ENCODE data around the gene CHCHD3. TPM values are rescaled to one million over a fixed set of nuclear protein-coding genes. Genes with fewer than 3 reads are reported as not detected.

CHCHD3 gene
- total RNA-seq, 1 experiment from 2014 or later = 102 TPM

DNA sequence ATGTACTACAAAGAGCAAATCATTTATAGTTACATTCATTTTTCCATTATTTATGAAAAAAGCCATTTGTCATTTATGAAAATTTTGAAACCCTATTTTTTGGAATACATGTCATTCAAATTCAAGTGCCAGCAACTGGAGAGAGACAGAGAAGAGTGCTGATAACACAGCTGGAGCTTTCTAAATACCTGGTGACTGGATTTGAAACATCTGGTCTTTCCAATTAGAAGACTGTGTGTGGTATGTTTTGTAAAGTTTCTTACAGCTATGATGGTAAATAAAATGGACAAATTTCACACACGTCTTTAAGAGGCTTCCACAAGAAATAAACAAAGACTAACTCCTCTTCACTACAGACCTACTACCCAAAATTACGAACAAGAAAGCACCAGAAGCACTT, 56.8 kb downstream of the CHCHD3 start:
- Histone ChIP-seq H3K9me3 (no peaks in the 10 kb centered on the region), H3K36me3 (ENCODE audit: control insufficient read depth, insufficient read depth, low read length) (no peaks in the 10 kb centered on the region), H3K4me1 (no peaks in the 10 kb centered on the region), H3K4me3 (ENCODE audit: low read depth, low read length) (no peak overlapping the region), H3K27me3 (replicated peaks; ENCODE audit: control insufficient read depth, insufficient read depth, low read length) (no peaks in the 10 kb centered on the region; the same call in 1 of the 2 replicates)
- Mint-ChIP-seq H3K9me3 (ENCODE audit: unreplicated experiment) (no peaks in the 10 kb centered on the region), H3K36me3 (ENCODE audit: insufficient read depth, unreplicated experiment) (peaks cover 13% of the 10 kb centered on the region), H3K4me3 (ENCODE audit: unreplicated experiment) (no peak overlapping the region), H3K4me1 (ENCODE audit: low read depth, unreplicated experiment) (no peaks in the 10 kb centered on the region), H3K27me3 (ENCODE audit: insufficient read depth, unreplicated experiment) (no peaks in the 10 kb centered on the region), H3K27ac (ENCODE audit: unreplicated experiment) (no peak overlapping the region)
- no TSS peak for BruUV-seq (replicated peaks)
- POLR2A ChIA-PET = no interaction called here
- TF ChIP-seq, protein P1, sequence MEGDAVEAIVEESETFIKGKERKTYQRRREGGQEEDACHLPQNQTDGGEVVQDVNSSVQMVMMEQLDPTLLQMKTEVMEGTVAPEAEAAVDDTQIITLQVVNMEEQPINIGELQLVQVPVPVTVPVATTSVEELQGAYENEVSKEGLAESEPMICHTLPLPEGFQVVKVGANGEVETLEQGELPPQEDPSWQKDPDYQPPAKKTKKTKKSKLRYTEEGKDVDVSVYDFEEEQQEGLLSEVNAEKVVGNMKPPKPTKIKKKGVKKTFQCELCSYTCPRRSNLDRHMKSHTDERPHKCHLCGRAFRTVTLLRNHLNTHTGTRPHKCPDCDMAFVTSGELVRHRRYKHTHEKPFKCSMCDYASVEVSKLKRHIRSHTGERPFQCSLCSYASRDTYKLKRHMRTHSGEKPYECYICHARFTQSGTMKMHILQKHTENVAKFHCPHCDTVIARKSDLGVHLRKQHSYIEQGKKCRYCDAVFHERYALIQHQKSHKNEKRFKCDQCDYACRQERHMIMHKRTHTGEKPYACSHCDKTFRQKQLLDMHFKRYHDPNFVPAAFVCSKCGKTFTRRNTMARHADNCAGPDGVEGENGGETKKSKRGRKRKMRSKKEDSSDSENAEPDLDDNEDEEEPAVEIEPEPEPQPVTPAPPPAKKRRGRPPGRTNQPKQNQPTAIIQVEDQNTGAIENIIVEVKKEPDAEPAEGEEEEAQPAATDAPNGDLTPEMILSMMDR (IDR thresholded peaks at IDR 0.05; ENCODE audit: insufficient read depth in 1 of 2, low read depth in 1 of 2, low read length in 1 of 2, severe bottlenecking in 1 of 2, unreplicated experiment in 1 of 2) = no peak
- CTCF ChIA-PET = no interaction called here
- intact Hi-C loops (cut with micrococcal nuclease; ENCODE audit: unreplicated experiment) = no loop called here
- no peak for DNase-seq

DNA sequence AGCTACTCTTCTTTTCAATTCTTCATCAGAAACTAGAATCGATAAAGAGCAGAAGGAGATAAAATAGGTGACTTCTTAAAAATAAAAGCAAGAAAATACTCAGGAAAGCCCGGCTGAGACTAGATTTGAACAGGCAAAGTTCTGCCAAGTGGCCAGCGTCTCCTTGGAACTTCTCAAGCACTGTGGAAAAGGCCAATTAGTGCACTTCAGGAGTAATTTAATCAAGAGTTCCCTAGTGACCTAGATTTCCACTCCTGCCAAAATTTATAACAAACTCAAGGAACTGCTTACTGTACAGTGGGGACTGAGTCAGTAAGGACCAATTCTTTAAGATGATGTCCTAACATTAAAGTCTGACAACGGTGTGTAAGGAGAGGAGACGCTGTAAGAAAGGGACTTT, 57.3 kb downstream of the CHCHD3 start:
- BruUV-seq (replicated peaks) = no TSS peak
- intact Hi-C loops (cut with micrococcal nuclease; ENCODE audit: unreplicated experiment) = no loop called here
- no peak overlapping the region for H3K27ac Mint-ChIP-seq (ENCODE audit: unreplicated experiment)
- H3K9me3 ChIP-seq = no peaks in the 10 kb centered on the region
- DNase-seq = no peak
- H3K9me3 Mint-ChIP-seq (ENCODE audit: unreplicated experiment) = no peaks in the 10 kb centered on the region
- H3K4me1 Mint-ChIP-seq (ENCODE audit: low read depth, unreplicated experiment) = no peaks in the 10 kb centered on the region
- TF ChIP-seq, protein P1 (IDR thresholded peaks at IDR 0.05; ENCODE audit: insufficient read depth in 1 of 2, low read depth in 1 of 2, low read length in 1 of 2, severe bottlenecking in 1 of 2, unreplicated experiment in 1 of 2) = no peak
- POLR2A ChIA-PET = no interaction called here
- no peaks in the 10 kb centered on the region for H3K36me3 ChIP-seq (ENCODE audit: control insufficient read depth, insufficient read depth, low read length)
- H3K27me3 Mint-ChIP-seq (ENCODE audit: insufficient read depth, unreplicated experiment) = no peaks in the 10 kb centered on the region
- H3K4me1 ChIP-seq = no peaks in the 10 kb centered on the region
- peaks cover 17% of the 10 kb centered on the region for H3K36me3 Mint-ChIP-seq (ENCODE audit: insufficient read depth, unreplicated experiment)
- CTCF ChIA-PET = no interaction called here
- no peaks in the 10 kb centered on the region; the same call in 1 of the 2 replicates for H3K27me3 ChIP-seq (replicated peaks; ENCODE audit: control insufficient read depth, insufficient read depth, low read length)
- H3K4me3 Mint-ChIP-seq (ENCODE audit: unreplicated experiment) = no peak overlapping the region
- no peak overlapping the region for H3K4me3 ChIP-seq (ENCODE audit: low read depth, low read length)

- ChIA-PET POLR2A (no interaction called here), CTCF (no interaction called here)
- Mint-ChIP-seq H3K4me3 (ENCODE audit: unreplicated experiment) (no peak overlapping the region), H3K4me1 (ENCODE audit: low read depth, unreplicated experiment) (no peaks in the 10 kb centered on the region), H3K27me3 (ENCODE audit: insufficient read depth, unreplicated experiment) (no peaks in the 10 kb centered on the region), H3K27ac (ENCODE audit: unreplicated experiment) (no peak overlapping the region), H3K36me3 (ENCODE audit: insufficient read depth, unreplicated experiment) (peaks cover 17% of the 10 kb centered on the region), H3K9me3 (ENCODE audit: unreplicated experiment) (no peaks in the 10 kb centered on the region)
- Histone ChIP-seq H3K4me1 (no peaks in the 10 kb centered on the region), H3K36me3 (ENCODE audit: control insufficient read depth, insufficient read depth, low read length) (no peaks in the 10 kb centered on the region), H3K9me3 (no peaks in the 10 kb centered on the region), H3K4me3 (ENCODE audit: low read depth, low read length) (no peak overlapping the region), H3K27me3 (replicated peaks; ENCODE audit: control insufficient read depth, insufficient read depth, low read length) (no peaks in the 10 kb centered on the region)
- intact Hi-C loops (cut with micrococcal nuclease; ENCODE audit: unreplicated experiment) = no loop called here
- TF ChIP-seq, protein P1 (IDR thresholded peaks at IDR 0.05; ENCODE audit: insufficient read depth in 1 of 2, low read depth in 1 of 2, low read length in 1 of 2, severe bottlenecking in 1 of 2, unreplicated experiment in 1 of 2) = no peak
- BruUV-seq (replicated peaks) = no TSS peak
- no peak for DNase-seq
Measured at GRCh38 chr7:133023370-133024071, 58.4 kb downstream of the CHCHD3 start.
